Right kidney (tissue), 9 donors: Measurements from ENCODE around the gene FOSL1.
A peak's percentile ranks its signal among the peaks of the same experiment; 100 is the strongest.

Experiments
- DNase-seq: peaks from one replicate; pipeline ENCODE4 v3.0.0-alpha.2; 2016
- long read RNA-seq, 8 donors: transcript quantifications; one replicate each; lab custom pipeline, GENCODE V29; 2026

Gene FOSL1
- long read RNA-seq, donor 1 = 0 reads
- long read RNA-seq, donor 2 = 0 reads
- long read RNA-seq, donor 3 = 0 reads
- long read RNA-seq, donor 4 = 0 reads
- long read RNA-seq, donor 5 = 0 reads
- long read RNA-seq, donor 6 = 0 reads
- long read RNA-seq, donor 7 = 0 reads
- long read RNA-seq, donor 8 = 0 reads

GRCh38 chr11:65900125-65900898 is at the start of gene FOSL1:
Gene FOSL1 (minus strand): TSS chr11:65900388. CDS start chr11:65900339, 49 bp downstream.
- DNase-seq = peak; percentile 71

GRCh38 chr11:65947603-65948125 is 47.5 kb upstream of the FOSL1 start:
- DNase-seq = no peak

- DNase-seq = no peak
Observed at GRCh38 chr11:65947133-65947532, 46.9 kb upstream of the FOSL1 start.

GRCh38 chr11:65946655-65947054 is 46.5 kb upstream of the FOSL1 start:
- DNase-seq = no peak

GRCh38 chr11:65945941-65946558 is 45.9 kb upstream of the FOSL1 start:
- DNase-seq = no peak

GRCh38 chr11:65945430-65945911 is 45.3 kb upstream of the FOSL1 start, which contains the start of gene TSGA10IP:
Gene TSGA10IP (plus strand): TSS chr11:65945480. CDS start chr11:65945676, 196 bp downstream.
- DNase-seq = no peak

GRCh38 chr11:65944767-65945166 is 44.6 kb upstream of the FOSL1 start:
- no peak for DNase-seq

- no peak for DNase-seq
Observed at GRCh38 chr11:65944191-65944590, 44.0 kb upstream of the FOSL1 start.

GRCh38 chr11:65942531-65942930 is 42.3 kb upstream of the FOSL1 start:
- DNase-seq = no peak

- DNase-seq = no peak
Observed at GRCh38 chr11:65941720-65942310, 41.6 kb upstream of the FOSL1 start.

GRCh38 chr11:65937766-65938165 is 37.6 kb upstream of the FOSL1 start:
- no peak for DNase-seq

- no peak for DNase-seq
Observed at GRCh38 chr11:65934014-65934413, 33.8 kb upstream of the FOSL1 start.

- DNase-seq = no peak
Observed at GRCh38 chr11:65932558-65932919, 32.4 kb upstream of the FOSL1 start.

- no peak for DNase-seq
Observed at GRCh38 chr11:65931773-65932557, 31.8 kb upstream of the FOSL1 start.

GRCh38 chr11:65928667-65929066 is 28.5 kb upstream of the FOSL1 start:
- DNase-seq = no peak

- no peak for DNase-seq
Observed at GRCh38 chr11:65927904-65928397, 27.8 kb upstream of the FOSL1 start.

- no peak for DNase-seq
Observed at GRCh38 chr11:65925397-65925796, 25.2 kb upstream of the FOSL1 start.

- no peak for DNase-seq
Observed at GRCh38 chr11:65922565-65922964, 22.4 kb upstream of the FOSL1 start.

GRCh38 chr11:65921876-65922275 is 21.7 kb upstream of the FOSL1 start:
- DNase-seq = no peak

- DNase-seq = no peak
Observed at GRCh38 chr11:65921033-65921555, 20.9 kb upstream of the FOSL1 start.

- no peak for DNase-seq
Observed at GRCh38 chr11:65920372-65920802, 20.2 kb upstream of the FOSL1 start.
